RPMI8226 (cell line): ENCODE measurements around the gene ARSB.
"Not testable (repeated sequence)": the region's sequence is repeated elsewhere in the genome, so short reads cannot be mapped to it uniquely, and the experiment has no call there.

Experiments used
- DNase-seq: peaks from one replicate; pipeline ENCODE4 v3.0.0-alpha.2; 2015

ARSB gene

DNA sequence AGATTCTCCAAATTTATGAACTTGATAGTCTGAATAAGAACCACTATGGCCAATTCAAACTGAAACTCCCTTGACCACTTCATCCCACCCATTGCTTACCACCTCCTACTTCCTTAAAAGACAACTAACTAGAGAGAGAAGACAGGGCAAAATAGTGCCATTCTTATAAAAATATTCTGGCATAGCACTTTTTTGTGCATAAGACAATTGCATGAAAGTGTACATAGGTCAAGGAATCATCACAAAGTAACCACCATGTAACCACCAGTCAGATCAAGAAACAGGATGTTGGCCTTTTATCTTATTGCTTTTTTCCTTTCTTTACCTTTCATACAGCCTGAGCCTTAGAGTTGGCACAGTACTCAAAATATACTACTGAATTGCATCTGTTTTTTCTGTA lies 8.1 kb upstream of the ARSB start:
- no peak for DNase-seq

- no peak for DNase-seq
Measured at GRCh38 chr5:78992146-78992545, 7.0 kb upstream of the ARSB start.

- no peak for DNase-seq
Measured at GRCh38 chr5:78989080-78989479, 4.0 kb upstream of the ARSB start.

GRCh38 chr5:78985725-78986223 lies 664 bp upstream of the ARSB start:
- peak; percentile 17 for DNase-seq

DNA sequence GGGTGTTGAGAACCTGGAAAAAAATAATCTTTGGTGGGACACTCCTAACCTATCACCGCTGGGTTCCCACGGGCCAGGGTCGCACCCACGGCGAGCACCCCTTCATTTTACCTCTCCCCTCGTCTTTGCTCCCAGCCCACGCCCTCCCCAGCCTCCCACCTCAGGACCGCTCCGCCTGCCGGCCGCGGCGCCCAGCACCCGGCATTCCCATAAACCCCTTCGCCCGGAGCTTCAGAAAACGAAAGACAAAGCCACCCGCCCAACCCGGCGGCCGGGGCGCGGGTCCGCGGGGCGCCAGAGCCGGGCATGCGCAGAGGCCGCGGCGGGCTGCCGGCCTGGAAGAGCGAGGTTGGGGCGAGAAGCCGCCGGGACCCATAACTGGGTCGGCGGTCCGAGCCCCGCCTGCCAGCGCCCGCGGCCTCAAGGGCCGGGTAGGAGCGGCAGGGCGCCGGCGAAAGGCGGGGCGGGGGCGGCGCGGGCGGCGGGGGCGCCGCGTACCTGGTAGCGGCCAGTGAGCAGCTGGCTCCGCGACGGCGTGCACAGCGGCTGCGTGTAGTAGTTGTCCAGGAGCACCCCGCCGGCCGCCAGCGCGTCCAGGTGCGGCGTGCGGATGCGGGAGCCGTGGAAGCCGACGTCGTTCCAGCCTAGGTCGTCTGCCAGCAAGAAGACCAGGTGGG lies 533 bp downstream of the ARSB start:
- DNase-seq, result peak; percentile 92

DNA sequence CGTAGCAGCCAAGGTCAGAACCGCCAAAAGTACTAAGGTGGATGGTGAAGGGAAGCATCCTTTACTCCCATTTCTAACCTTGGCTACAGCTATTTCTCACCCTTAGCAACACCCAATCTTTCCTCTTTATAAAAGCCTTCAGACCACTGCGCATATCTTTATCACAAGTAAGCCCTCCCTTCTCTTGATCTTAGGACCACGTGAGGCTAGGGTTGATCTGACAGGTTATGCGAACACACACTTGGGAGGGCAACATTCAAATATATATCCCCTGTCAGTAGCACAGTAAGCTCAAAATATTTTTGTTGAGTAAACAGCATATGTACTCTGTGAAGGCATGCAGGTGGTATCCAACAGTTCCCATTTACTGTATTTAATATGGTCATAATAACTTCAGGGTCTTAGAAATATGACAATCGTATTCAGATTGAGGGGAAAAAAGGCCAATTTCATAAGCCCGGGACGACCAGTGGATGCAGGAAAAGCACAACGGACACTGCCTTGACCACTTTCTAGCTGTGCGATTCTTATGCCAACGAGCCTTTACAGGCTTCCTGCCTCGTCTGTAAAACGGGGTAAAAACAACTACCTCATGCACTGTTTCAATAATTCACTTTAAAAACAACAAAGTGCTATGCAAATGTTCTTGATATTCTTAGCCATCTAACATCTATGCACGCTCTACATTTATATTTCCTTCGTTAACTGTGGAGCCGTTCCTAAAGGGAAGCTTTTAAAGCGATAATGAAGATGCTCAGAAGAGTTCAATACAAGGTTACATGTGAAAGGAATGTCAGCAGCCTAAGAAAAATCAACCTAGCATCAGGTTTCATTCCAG lies 1.3 kb downstream of the ARSB start:
- DNase-seq, result no peak

DNA sequence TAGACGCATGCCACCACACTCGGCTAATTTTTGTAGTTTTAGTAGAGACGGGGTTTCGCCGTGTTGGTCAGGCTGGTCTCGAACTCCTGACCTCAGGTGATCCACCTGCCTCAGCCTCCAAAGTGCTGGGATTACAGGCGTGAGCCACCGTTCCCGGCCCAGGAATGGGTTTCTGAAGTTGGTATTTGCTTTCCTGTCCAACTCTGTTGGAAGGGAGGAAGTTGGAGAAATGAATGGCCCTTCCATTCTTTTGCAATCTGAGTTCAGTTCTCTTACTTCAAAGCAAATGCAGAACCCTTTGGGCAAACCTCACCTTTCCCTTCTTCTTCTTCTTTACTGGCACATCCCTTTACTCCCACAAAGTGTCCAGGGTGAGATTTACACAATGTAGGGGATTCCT lies 1.9 kb downstream of the ARSB start:
- DNase-seq, result not testable (repeated sequence)

GRCh38 chr5:78979909-78980308 lies 5.2 kb downstream of the ARSB start:
- DNase-seq, result no peak

GRCh38 chr5:78979117-78979742 lies 5.9 kb downstream of the ARSB start:
- no peak for DNase-seq

DNA sequence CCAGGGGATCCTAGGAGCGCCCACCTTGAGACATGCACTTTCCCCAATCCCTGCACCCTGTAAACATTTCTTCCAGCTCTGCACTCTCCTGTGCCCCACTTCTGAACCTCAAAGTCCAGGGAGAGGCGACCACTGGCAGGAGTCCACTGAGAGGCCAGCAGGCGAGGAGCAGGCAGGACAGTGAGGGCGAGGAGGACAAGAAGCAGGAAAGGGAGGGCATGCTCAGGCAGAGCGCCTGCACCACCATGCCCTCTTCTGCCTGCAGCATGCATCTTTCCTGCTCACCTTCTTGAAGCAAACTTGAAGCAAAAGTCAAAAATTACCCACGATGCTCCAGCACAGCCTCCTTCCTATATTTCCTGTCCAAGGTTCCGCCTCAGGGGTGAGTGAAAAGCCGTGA lies 10.1 kb downstream of the ARSB start:
- DNase-seq, result no peak

DNA sequence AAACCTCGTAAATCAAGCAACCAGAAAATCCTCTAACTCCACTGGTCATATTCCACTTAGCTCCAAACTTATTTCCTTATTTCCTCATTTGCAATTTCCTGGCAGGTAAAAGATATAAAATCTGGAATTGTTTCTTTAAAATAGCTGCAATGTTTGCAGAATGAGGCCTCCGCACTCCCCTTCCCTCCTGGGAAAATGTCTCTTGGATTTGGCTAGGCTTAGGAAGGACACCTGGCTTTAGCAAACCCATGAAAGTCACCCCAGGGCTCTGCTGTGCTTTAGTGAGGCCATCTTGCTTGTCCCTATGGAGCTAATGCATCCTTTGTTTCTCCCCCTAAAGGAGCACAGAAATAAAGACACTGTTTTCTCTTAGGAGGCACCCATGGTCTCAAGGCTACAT lies 10.5 kb downstream of the ARSB start:
- no peak for DNase-seq

GRCh38 chr5:78974011-78974410 lies 11.1 kb downstream of the ARSB start:
- DNase-seq, result no peak

GRCh38 chr5:78972654-78973428 lies 12.3 kb downstream of the ARSB start:
- no peak for DNase-seq

DNA sequence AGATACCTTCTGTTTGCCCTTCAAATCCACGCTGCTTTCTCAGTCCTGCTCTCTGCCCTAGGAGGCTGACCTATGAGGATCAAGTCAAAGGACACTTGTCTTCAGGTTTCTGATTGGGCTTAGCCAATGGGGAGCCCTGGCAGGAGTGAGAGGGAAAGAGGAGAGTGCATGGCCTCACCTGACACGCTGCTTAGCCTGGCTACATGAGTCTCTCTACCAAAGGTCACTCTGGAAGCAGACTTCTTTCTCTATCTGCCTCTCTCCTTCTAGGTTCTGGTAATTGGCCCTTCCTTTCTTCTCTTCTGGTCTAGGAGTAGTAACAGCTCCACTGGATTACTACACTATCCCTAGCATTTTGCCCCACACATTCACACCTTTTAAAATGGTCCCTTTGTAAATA lies 13.1 kb downstream of the ARSB start:
- DNase-seq, result no peak

DNA sequence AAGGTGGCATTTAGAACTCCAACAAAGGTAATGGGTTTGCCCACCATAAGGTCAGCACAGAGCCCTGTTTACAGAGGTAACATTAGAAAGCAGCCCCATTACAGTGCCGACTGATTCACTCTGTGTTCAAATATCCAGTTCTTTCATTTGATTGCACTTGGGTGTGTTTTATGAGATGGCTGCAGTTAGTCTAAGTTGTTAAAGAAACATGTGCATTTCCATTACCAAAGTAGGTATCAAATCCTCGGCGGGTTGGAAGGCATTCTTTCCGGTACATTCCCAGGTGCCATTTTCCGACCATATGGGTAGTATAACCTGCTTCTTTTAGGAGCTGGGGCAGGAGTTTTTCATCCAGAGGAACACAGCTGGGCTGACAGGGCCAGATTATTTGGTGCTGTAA lies 16.3 kb downstream of the ARSB start:
- no peak for DNase-seq

DNA sequence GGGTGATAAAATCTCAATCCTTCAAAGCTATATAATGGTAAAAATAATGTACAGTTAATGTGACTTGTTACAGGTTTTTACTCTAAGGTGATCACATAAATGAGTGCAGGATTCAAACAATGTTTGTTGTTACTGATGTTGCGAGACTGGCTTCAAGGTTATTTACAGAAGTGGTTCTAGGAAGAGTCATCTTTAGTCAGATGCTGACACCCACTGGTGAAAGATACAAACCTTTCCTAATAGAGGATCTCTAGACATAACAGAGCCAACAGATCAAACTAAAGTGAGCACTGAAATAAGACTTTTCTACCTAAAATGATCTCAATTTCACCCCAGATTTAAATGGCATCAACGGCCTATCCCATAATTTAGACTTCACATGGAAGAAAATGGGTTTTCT lies 20.2 kb downstream of the ARSB start:
- DNase-seq, result peak; percentile 64

- DNase-seq, result no peak
Measured at GRCh38 chr5:78961743-78962142, 23.4 kb downstream of the ARSB start.

- no peak for DNase-seq
Measured at GRCh38 chr5:78959767-78960166, 25.3 kb downstream of the ARSB start.

DNA sequence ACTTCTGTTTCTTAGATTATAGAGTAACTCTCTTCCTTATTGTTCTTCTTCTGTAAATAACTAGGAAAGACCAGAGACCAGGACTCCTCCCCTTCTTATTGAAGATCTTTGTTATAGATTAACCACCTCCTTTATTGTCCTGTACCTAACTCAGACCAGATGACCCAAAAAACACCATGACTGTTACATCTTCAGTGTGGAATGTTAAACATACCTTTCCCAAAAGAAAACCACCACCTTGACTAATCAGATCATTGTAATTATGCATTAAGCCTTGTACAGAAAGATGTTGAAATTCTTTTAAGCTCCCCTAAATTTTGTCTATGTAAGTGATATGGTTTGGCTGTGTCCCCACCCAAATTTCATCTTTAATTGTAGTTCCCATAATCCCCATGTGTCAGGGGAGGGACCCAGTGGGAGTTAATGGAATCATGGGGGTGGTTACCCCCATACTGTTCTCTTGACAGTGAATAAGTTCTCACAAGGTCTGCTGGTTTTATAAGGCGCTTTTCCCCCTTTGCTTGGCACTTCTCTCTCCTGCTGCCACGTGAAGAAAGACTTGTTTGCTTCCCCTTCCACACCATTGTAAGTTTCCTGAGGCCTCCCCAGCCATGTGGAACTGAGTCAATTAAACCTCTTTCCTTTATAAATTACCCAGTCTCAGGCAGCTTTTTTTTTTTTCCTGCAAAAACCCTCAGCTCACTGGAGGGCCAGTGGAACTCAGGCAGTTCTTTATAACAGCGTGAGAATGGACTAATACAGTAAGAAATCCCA lies 26.3 kb downstream of the ARSB start:
- DNase-seq, result no peak

GRCh38 chr5:78956901-78957300 lies 28.2 kb downstream of the ARSB start:
- no peak for DNase-seq

DNA sequence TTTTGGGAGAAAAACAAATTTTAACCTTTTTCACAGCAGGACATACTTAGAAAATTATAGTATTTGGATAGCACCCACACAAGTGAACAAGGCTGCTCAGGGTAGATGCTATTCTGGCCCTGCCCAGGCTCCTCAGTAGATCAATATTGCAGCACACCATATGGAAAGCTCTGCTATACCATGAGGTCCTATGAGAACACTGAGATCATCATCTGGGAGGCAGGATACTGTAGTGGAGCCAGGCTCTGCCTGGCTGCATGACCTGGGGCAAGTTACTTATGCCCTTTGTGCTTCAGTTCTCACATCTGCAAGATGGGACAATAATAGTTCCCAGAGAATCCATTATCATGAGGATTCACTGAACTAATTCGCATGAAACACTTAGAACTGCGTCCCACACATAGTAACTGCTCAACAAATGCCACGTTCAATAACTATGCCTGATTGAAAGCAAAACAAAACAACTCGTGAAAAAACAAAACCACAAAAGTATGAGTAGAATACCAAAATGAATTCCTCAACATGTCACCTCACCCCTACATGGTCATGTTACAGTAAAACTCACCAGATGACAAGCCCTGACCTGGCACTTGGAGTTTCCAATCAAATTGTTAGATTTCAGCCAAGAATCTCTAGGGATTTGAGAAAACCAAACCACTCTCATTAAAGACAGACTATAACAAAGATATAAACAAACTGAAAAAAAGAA lies 31.9 kb downstream of the ARSB start:
- no peak for DNase-seq

DNA sequence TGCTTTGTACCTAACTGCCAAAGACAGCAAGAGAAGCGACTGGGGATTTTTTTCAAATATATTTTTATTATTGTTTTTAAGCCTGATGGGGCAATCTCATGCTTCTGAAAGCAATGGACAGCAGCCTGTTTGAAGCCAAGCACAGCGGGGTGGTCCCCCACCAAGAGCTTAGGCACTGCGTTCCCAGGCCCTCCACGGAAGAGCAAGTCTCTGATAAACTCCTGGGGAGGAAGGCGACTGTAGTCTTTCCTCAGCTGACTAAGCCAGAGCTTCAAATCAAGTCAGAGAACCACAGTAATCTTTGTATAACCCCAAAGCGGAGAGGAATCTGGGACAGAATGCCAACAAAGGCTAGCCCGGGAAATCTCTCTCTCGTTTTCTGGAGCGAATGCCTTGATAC lies 54.4 kb downstream of the ARSB start:
- DNase-seq, result no peak
